Activated CD8-positive, alpha-beta memory T cell treated with anti-CD3 and anti-CD28 coated beads for 48 hours (primary cell): ENCODE results near the gene ZNF599.
A peak's percentile ranks its signal among the peaks of the same experiment; 100 is the strongest.

Experiments
- DNase-seq, 3 experiments: peaks; one replicate each; pipeline ENCODE4 v3.0.0-alpha.2; 2020; ENCODE audit warnings: low read depth in 2 of 3, low spot score in 2 of 3

The ZNF599 gene

DNA sequence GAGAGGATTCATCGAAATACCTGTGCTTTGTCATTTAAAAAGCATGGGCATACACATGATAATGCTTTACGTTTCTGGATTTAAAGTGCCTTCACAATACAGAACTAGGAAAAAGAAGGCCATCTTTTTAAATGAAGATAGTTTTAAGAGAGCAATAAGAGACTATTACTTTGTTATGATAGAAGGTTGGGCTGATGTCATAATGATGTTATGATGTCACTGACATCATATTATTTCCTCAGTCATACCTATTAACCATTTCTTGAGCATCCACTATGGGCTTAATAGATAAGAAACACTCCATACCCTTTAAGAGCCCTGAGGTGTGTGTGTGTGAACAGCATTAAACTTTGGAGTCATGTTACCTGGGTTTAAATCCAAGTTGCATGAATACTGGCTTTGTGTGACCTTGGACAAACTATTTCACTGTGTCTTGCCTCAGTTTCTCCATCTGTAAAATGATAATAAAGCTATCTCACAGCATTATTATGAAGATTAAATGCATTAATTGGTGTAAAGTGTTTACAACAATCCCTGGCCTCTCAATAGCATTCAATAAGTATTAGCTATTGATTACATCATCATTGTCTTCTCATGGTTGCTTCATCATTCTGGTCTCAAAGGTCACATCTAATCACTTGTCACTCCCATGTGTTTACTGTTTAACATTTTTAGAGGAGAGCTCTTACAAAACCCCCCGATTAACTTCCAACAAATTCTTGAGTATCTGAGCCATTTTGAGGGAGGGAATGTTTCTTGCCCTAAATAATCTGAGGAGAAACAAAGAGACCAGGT, 27.9 kb downstream of the ZNF599 start:
- no peak for DNase-seq

DNA sequence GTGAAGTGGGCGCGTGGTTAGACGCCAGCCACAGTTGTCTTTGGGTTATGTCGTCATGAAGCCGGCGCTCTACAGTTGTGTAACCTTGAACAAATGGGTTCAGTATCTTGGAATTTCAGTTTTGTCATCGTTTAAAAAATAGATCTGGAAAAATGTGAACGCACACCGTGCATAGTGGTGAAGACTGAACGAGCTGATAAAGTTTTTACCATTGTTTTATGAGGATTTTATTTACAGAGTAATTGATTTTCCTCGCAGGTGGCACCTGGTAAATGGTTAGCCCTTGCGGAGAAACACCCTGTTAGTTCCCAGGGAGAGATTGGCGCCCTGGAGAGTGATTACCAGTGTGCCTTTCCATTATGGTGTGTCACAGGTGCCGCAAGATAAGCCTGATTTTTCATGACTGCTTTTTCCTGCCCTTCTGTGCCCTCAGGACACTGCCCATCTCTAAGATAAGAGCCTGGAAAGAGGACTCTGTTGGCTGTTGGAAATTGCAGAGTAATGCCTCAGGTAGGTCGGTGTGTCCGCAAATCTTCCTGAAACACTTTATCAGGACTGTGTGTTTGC, 38.4 kb downstream of the ZNF599 start:
- DNase-seq, result no peak

DNA sequence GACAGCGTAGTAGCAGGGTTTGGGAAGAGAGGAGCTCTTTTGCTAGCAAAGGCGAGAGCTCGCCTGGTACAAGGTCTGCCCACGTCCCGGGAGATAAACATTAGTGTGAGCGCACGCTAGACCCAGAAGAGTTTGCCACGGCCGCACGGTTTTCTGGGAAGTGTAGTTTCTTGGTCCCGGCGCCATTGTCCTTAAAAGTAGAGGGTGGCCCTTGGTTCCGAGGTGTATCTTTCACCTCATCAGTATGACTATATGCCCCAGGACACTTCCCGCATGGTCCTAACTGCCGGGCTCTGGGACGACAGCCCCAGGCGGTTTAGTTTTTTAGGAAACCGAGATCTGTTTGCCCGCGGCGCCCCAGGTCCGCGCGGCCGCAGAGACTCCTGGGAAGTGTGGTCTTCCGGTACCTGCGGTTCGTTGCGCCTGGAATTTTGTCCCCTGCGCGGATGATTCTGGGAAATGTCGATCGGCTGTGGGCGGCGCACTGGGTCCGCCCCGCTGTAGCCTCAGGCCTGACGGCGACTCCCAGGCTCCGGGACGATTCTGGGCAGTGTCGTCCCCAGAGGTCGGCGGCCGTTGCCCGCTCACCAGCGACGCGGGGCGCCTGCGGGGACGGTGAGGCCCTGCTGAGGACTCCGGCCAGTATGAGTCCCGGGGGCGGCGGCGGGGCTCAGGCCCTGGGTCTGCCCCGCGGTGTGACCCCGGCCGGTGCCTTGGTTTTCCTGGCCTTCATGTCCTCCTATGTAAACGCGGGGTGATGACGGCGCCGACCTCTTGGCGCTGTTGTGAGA, 39.1 kb downstream of the ZNF599 start, which contains the start of gene ZNF181:
Gene ZNF181, plus strand, starts transcription at position 498 of the 791 bp plus-strand sequence. CDS start 795 bp downstream, outside the sequence.
- DNase-seq, result peak; percentile 56 to 65 (median 64)

DNA sequence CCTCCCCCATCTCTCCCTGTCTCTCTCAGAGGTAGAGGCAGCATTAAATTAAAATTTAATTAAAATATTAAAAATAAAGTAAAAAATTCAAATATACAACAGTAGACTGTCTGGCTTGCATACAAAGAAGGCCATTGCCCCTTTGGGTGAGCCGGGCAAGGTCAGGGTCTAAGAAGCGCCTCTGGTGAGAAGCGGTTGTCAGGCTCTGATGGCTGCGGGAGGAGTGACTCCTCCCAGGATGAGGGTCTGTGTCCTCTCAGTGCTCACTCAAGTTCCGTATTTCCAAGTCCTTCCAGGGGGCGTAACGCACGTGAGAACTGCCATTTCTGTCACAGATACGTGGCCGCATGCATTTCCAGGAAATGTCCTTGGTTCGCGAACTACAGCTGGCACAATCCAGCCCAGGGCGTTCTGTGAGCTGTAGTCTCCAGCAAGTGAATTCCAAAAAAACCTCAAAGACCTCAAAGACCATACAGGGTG, 39.7 kb downstream of the ZNF599 start:
- DNase-seq, result no peak

DNA sequence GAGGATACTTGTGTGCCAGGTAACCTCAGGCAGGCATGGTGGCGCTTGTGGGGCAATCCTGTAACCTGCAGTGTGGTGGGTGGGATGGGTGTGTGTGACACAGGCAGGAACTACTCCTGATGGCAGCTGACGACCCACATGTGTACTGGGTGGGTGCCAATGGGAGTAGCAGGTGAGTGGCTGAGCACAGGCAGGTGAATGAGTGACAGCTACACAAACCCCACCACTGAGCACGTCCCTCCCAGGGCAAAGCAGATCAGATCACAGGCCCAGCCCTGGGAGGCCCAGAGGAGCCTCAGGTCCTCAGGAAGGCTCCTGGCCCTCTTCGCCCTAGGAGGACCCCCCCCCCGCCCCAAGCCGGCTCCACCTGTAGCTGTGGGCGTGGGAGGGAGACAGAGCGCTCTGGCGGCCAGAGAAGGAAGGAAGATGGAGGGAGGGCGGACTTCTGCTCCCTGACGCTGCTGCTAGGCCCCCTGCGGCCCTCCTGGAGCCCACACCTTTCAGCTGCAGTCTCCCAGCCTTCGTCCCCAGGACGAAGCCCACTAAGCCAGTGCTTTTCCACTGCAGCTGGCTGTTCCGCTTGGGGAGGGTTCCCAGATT, 40.3 kb downstream of the ZNF599 start:
- no peak for DNase-seq

DNA sequence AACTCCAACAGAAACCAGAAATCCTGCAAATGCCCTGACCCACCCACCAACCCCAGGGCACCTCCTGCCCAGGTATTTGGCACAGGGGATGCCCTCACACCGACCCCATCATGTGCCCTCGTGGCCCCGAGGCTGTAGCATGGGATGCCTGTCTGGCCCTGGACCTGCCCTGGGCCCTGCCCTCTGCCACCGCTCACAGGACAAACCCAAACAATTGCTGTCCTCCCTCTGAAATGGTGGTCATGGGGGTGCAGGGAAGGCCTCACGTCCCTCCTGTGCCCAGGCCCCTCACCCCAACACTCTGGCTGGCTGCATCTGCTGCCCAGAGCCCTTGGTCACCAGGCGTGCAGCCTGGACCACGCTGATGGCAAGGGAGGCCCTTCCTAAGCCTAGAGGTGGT, 41.1 kb downstream of the ZNF599 start:
- DNase-seq, result no peak

DNA sequence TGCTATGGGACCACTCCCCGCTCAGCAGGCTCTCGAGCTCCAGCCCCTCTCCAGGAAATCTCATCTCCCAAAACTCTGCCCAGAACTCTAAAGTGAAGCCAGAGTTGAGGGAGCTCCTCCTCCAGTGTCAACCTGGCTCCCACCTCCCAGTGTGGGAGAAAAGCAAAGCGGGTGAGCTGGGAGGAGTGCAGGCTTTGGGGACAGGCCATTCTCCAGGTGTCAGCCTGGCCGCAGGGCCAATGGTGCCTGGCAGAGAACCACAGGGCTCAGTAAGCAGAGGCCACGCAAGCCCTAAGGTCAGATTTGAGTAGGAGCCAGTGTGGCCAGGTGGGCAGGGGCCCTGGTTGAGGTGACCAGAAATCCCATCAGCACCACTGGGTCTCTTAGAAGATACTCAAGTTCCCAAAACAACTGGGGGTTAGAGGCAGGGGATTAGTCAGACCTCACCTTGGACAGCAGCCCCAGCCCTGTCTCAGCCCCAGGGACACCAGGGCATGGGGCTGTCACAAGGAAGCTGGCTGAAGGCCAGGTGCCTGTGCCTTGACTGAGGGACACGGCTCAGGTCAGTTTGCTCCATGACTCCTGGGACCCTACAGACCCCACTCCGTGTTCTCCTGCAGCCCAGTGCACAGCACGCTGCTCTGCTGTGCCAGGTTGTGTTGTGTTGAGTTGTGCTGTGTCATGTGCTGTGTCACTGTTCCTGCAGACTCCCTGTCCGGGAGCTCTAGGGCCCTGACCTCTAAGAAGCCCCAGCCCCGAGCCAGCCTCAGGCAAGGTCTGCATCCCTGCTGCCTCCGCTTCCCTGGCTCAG, 41.8 kb downstream of the ZNF599 start:
- DNase-seq, result no peak

DNA sequence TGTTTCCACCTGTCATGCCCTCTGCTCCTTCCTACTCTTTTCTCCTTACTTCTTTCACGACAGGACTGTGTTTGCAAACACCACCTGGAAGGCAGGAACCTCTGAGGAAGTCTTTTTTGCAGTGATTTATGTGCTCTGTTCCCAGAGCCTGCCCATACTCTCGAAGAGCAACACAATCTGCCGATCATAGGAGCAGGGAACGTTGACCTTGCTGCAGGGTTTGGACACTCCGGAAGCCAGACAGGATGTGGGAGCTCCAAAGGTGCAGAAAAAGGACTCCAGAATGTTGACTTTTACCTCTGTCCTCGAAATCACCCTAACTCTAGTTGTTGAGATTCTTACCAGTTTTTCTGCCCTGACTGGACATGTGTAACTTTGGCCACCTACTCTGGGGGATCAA, 47.6 kb downstream of the ZNF599 start:
- DNase-seq, result no peak

DNA sequence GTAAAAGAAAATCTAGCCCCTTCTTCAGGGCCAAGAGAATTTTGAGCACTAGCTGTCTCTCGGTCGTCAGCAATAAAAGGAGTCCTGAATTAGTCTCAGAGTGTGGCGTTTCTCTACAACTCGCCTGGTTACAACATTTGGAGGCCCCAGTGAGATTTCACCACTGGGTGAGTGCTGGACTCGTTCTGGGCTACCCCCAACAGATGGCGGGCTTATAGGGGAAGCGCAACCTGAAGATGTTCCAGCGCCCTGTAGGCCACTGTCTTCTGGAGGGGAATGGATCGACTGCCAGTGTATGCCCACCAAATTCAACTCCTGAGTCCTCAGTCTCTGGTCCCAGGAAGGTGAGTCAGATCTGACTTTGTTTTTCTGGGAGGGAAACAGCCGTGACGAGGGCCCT, 50.7 kb downstream of the ZNF599 start:
- no peak for DNase-seq

DNA sequence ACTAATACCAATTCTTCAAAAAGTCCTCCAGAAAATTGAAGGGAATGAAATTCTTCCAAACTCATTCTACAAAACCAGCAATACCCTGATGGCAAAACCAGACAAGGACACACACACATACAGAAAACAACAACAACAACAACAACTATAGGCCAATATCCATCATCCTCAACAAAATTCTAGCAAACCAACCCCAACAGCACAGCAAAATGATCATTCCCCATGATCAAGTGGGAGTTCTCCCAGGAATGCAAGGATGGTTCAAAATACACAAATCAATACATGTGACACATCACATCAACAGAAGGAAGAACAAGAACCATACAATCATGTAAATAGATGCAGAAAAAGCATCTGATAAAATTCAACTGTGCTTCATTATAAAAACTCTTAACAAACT, 57.7 kb downstream of the ZNF599 start:
- DNase-seq, result no peak

DNA sequence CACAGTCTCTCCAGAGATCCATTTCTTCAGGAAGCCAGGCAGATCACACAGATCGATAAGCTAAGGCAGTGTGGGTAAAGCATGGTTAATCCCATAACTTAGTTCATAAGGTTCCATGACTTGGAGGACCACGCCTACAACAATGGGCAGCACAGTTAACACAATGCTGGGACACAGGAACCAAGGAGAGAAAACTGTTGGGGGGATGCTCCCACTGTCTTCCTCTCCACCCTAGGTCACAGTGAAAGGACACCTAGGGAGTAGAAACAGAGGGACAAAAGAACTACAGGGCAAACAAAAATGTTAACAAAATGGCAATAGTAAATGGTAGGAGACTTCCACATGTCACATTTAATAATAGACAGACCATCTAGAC, 59.8 kb downstream of the ZNF599 start:
- no peak for DNase-seq

DNA sequence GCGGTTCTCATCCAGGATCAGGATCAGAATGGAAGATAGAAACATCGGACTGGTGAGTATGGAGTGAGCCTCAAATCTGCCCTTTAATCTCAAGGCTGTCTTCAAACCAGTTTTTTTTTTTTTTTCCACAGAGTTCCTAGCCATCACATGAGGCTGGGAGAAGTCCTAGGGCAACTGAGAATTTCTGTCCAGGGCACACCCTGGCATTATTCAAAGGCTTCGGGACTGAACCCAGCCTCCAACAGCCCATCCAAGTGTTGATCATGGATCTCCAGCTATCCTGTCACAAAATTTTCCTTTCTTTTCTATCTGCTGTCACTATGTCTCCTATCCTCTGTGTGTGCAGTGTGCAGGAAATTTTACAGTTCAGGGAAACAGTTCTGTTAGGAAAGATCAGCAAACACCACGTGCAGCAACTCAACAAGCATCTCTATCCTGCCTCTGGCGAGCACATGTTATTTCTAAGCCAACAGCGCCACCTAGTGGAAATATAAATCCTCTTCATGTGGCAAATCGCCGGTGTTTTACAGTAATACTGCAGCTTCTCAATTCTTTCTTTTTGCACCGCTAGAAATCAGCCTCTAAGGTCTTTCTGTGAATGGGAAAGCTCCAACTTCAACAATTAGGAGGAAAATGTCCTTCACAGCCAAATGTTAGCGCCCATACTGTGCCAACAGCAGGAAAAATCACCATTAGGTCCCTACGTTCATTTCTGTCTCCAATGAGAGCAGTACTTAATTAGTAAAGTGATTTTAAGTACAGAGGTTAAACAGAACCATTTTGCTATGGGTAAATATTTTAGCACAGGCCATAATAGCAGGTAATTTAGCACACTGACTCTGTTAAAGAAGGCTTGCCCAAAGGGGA, 60.4 kb downstream of the ZNF599 start:
- peak in 1 of 3 experiments; percentile 29 for DNase-seq

DNA sequence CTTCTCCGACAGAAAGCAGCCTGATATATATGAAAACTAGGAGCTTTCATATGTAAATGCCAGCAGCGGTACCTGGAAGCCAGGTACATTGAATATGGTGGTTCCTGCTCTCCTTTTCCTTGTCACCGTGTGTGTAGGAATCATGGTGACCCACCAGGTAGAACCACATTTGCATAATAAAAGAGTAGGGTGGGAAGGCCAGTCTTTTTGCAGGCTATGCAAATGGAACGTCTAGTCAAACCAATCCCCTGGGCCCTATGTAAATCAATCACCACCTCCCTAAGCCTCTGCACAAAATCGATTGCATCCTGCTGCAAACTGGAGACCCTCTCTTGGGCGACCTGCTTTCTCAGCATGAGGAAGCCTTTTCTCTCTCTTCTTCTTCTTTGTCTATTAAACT, 61.1 kb downstream of the ZNF599 start:
- DNase-seq, result no peak
